Tibial nerve (tissue), 3 donors: ENCODE measurements around the gene IP6K1.

Experiments used
- CTCF ChIP-seq, 5 experiments: fragments of 200-600 bp in 3 of 5; fragments of 450-650 bp in 2 of 5; sonication (generic) in 3 of 5; IDR thresholded peaks; one replicate each; pipeline ENCODE4 v1.5.1; 2016 to 2019; ENCODE audit warnings: antibody characterized with exemption in 5 of 5, mild to moderate bottlenecking in 3 of 5, moderate library complexity in 2 of 5
- POLR2A ChIP-seq, 2 donors: fragments of 450-650 bp; IDR thresholded peaks; one replicate each; pipeline ENCODE4 v1.6.1; 2017; ENCODE audit warnings: antibody characterized with exemption in 2 of 2, mild to moderate bottlenecking in 2 of 2, moderate library complexity in 2 of 2

- TF ChIP-seq CTCF (IDR thresholded peaks at IDR 0.05) (no peak), POLR2A (IDR thresholded peaks at IDR 0.05) (no peak)
Observed at GRCh38 chr3:49713336-49714105, 72.8 kb downstream of the IP6K1 start.
